Ovary (tissue), 9 donors: ENCODE data around the gene ADAMTS6. TPM values are rescaled to one million over a fixed set of nuclear protein-coding genes. Genes with fewer than 3 reads are reported as not detected.

ENCODE experiments used
- DNase-seq, 5 donors: peaks; one replicate each; pipeline ENCODE4 v3.0.0-alpha.2; 2019 to 2020
- H3K27ac ChIP-seq, 2 donors: fragments of 200-600 bp; one replicate each; pipeline versions ENCODE4 v1.5.1 to v1.8.0; 2019 to 2022
- H3K27me3 ChIP-seq: fragments of 200-600 bp; one replicate; pipeline ENCODE4 v1.8.0; 2022
- H3K36me3 ChIP-seq: fragments of 200-600 bp; sonication (generic); one replicate; pipeline ENCODE4 v1.5.1; 2019
- H3K4me1 ChIP-seq: one replicate; pipeline ENCODE4 v1.8.1; 2013; ENCODE audit warnings: mild to moderate bottlenecking, moderate library complexity; ENCODE audit not compliant: insufficient read depth
- H3K4me3 ChIP-seq: fragments of 200-600 bp; sonication (generic); one replicate; pipeline ENCODE4 v1.5.1; 2017
- H3K9me3 ChIP-seq, 2 donors: fragments of 200-600 bp in 1 of 2; sonication (generic) in 1 of 2; one replicate each; pipeline versions ENCODE4 v1.5.1 to v1.8.1; 2013 to 2019; ENCODE audit warnings: mild to moderate bottlenecking in 1 of 2, moderate library complexity in 1 of 2
- CTCF ChIP-seq, 3 donors: fragments of 450-650 bp in 2 of 3; fragments of 200-600 bp in 1 of 3; IDR thresholded peaks; one replicate each; pipeline versions ENCODE4 v1.5.1 to v1.8.0; 2016 to 2022; ENCODE audit warnings: antibody characterized with exemption in 3 of 3, mild to moderate bottlenecking in 1 of 3
- EP300 ChIP-seq: sonication (generic); formaldehyde crosslinking; IDR thresholded peaks from one replicate; pipeline ENCODE4 v1.6.1; 2017; ENCODE audit warnings: antibody characterized with exemption
- POLR2A ChIP-seq: fragments of 450-650 bp; IDR thresholded peaks from one replicate; pipeline ENCODE4 v1.6.1; 2017; ENCODE audit warnings: antibody characterized with exemption, mild to moderate bottlenecking, moderate library complexity
- WGBS, 3 donors: extraction: QIAGEN DNeasy Blood & Tissue Kit in 1 of 3; methylation state at CpG; one replicate each; pipeline versions ENCODE4 v1.1.5 to v1.1.7; 2013 to 2017; 5-methylcytosine and 5-hydroxymethylcytosine counted together
- intact Hi-C, 4 donors: fragments of 100-400 bp; cut with DNase I; formaldehyde crosslinking; loops; one replicate each; pipeline versions ENCODE4 v1.11.0 to v1.15.1; 2022 to 2023
- polyA plus RNA-seq, 2 donors: library from polyadenylated mRNA; stranded (reverse); fragments of 200-250 nt in 1 of 2; fragments of 350-450 nt in 1 of 2; fragmentation: Illumina TruSeq in 1 of 2; extraction: RNeasy Lipid Tissue Mini Kit (QIAGEN cat#74804) in 1 of 2; gene quantifications; one replicate each; pipeline ENCODE4 v1.2.3, GENCODE V29; 2013 to 2014
- total RNA-seq, 7 donors: library from RNA; depleted of rRNA in 2 of 7; stranded (reverse); fragments of >200 nt in 2 of 7; fragmentation: NEBNext Ultra II Directional in 3 of 7; extraction: Animal tissue kit (Norgen Biotek cat#: 25700) in 3 of 7; gene quantifications; one replicate each; pipeline versions ENCODE4 v1.1.0 to v1.2.4, GENCODE V29; 2016 to 2023
- donor health status: DM: no; HTN: no; CAD: no; lungs with moderate emphysema.
- donor health status: DM: no; HTN: no; CAD: no.
- donor health status: Bipolar disorder and iron deficiency.
- donor health status: DM: yes; HTN: yes; CAD: no.
- donor health status: DM: no; HTN: no; CAD: no.
- donor health status: DM: yes; HTN: yes; CAD: no.

ADAMTS6 gene
- total and polyA plus RNA-seq, 9 donors: 0.96 to 7.2 (median 2.2) TPM

GRCh38 chr5:65157906-65158603 is 323.7 kb downstream of the ADAMTS6 start:
- no peak for TF ChIP-seq POLR2A
- TF ChIP-seq EP300: no peak
- TF ChIP-seq CTCF (IDR thresholded peaks at IDR 0.05): no peak

DNA sequence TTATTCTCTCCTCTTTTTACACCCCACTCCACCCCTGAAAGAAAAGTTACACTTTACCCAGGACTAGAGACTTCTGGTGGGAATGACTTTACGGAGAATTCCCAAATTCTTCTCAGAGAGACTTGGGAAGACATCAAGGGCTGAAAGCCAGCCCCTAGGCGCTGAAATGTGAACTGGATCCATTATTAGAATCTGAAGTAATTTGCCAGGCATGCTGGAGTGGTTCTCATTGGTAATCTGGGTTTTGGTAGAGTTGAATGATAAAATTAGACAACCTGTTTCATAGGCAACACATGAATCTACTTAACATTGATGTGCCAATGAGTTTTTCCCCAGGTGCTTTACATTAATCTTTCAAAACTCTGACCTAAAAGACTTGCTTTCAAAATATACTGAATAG is 324.8 kb downstream of the ADAMTS6 start:
- H3K27ac ChIP-seq: no peak overlapping the region
- peaks cover 2% of the 10 kb centered on the region for H3K4me1 ChIP-seq
- no peaks in the 10 kb centered on the region for H3K27me3 ChIP-seq
- intact Hi-C loops: no loop called here
- WGBS, 3 donors: 93 to 95% (median 94%) methylated on average over 2 of the region's 2 CpGs
- H3K36me3 ChIP-seq: no peaks in the 10 kb centered on the region
- no peak for DNase-seq
- TF ChIP-seq EP300 (no peak), POLR2A (no peak), CTCF (IDR thresholded peaks at IDR 0.05) (no peak)
- no peaks in the 10 kb centered on the region for H3K9me3 ChIP-seq
- H3K4me3 ChIP-seq: no peak overlapping the region

More at GRCh38 chr5:65157906-65158603, 323.7 kb downstream of the ADAMTS6 start:
- H3K9me3 ChIP-seq: no peaks in the 10 kb centered on the region
- H3K27ac ChIP-seq: no peak overlapping the region
- 74 to 80% (median 76%) methylated on average over 4 of the region's 4 CpGs for WGBS, 3 donors
- H3K36me3 ChIP-seq: no peaks in the 10 kb centered on the region
- no peak for DNase-seq
- H3K27me3 ChIP-seq: no peaks in the 10 kb centered on the region
- H3K4me3 ChIP-seq: no peak overlapping the region
- intact Hi-C loops: no loop called here
- no peaks in the 10 kb centered on the region for H3K4me1 ChIP-seq

DNA sequence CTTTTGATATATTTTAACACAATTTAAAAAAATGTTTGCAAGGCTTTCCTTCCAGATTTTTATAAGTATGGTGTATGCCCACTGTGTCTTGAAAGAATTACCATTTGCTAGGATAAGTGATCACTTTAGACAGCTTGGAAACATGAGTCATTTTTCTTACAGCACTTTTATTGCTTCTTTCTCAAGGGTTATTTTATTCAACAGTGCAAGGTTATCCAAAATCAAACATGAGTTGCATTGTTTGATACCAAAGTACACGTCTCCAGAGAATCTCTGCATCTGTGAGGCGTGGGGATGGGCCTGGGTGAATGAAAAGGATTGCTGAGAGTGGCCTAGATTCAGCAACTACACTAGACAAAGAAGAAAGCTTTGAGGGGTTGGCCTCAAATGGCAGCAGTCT is 329.6 kb downstream of the ADAMTS6 start:
- no peaks in the 10 kb centered on the region for H3K9me3 ChIP-seq
- 40 to 55% (median 53%) methylated on average over 2 of the region's 2 CpGs for WGBS, 3 donors
- TF ChIP-seq POLR2A: no peak
- TF ChIP-seq CTCF (IDR thresholded peaks at IDR 0.05): no peak
- no peak overlapping the region for H3K4me3 ChIP-seq
- intact Hi-C loops: loop anchor here in 1 of 4 donors (5.0 kb wide), 1 partner anchor 420 kb away; no protein-coding TSS in a partner anchor
- no peak overlapping the region for H3K27ac ChIP-seq
- no peaks in the 10 kb centered on the region for H3K27me3 ChIP-seq
- no peaks in the 10 kb centered on the region for H3K36me3 ChIP-seq
- no peak for DNase-seq
- H3K4me1 ChIP-seq: peaks cover 10% of the 10 kb centered on the region

GRCh38 chr5:65151614-65152013 is 330.1 kb downstream of the ADAMTS6 start:
- WGBS, 3 donors: 17 to 42% (median 18%) methylated on average over 5 of the region's 5 CpGs
- H3K4me1 ChIP-seq: peaks cover 10% of the 10 kb centered on the region
- no peak for TF ChIP-seq POLR2A
- H3K36me3 ChIP-seq: no peaks in the 10 kb centered on the region
- no peaks in the 10 kb centered on the region for H3K9me3 ChIP-seq
- H3K4me3 ChIP-seq: no peak overlapping the region
- no peak for DNase-seq
- intact Hi-C loops: loop anchor here in 1 of 4 donors (5.0 kb wide), 1 partner anchor 419 kb away; no protein-coding TSS in a partner anchor
- H3K27me3 ChIP-seq: no peaks in the 10 kb centered on the region
- no peak overlapping the region for H3K27ac ChIP-seq

GRCh38 chr5:65150599-65151304 is 331.0 kb downstream of the ADAMTS6 start:
- H3K27ac ChIP-seq: no peak overlapping the region
- TF ChIP-seq POLR2A (no peak), CTCF (IDR thresholded peaks at IDR 0.05) (no peak), EP300 (no peak)
- no peaks in the 10 kb centered on the region for H3K36me3 ChIP-seq
- DNase-seq: no peak
- no peak overlapping the region for H3K4me3 ChIP-seq
- no peaks in the 10 kb centered on the region for H3K27me3 ChIP-seq
- 52 to 70% (median 57%) methylated on average over 6 of the region's 6 CpGs for WGBS, 3 donors
- intact Hi-C loops: loop anchor here in 1 of 4 donors (5.0 kb wide), 1 partner anchor 418 kb away; no protein-coding TSS in a partner anchor
- H3K9me3 ChIP-seq: no peaks in the 10 kb centered on the region
- H3K4me1 ChIP-seq: peaks cover 10% of the 10 kb centered on the region
